ENCODE results near the gene SRPRA. TPM values are rescaled to one million over a fixed set of nuclear protein-coding genes. Genes with fewer than 3 reads are reported as not detected.

The SRPRA gene
- total RNA-seq, 1 donor from 2014 or later: 180 TPM

GRCh38 chr11:126232683-126233082, 36.0 kb downstream of the SRPRA start:
- Mint-ChIP-seq H3K36me3 (ENCODE audit: low read depth) (peaks cover 16% of the 10 kb centered on the region), H3K9me3 (no peaks in the 10 kb centered on the region), H3K4me1 (no peaks in the 10 kb centered on the region), H3K27ac (no peak overlapping the region), H3K4me3 (no peak overlapping the region), H3K27me3 (no peaks in the 10 kb centered on the region)
- no peak for DNase-seq
- intact Hi-C loops (cut with micrococcal nuclease): no loop called here

DNA sequence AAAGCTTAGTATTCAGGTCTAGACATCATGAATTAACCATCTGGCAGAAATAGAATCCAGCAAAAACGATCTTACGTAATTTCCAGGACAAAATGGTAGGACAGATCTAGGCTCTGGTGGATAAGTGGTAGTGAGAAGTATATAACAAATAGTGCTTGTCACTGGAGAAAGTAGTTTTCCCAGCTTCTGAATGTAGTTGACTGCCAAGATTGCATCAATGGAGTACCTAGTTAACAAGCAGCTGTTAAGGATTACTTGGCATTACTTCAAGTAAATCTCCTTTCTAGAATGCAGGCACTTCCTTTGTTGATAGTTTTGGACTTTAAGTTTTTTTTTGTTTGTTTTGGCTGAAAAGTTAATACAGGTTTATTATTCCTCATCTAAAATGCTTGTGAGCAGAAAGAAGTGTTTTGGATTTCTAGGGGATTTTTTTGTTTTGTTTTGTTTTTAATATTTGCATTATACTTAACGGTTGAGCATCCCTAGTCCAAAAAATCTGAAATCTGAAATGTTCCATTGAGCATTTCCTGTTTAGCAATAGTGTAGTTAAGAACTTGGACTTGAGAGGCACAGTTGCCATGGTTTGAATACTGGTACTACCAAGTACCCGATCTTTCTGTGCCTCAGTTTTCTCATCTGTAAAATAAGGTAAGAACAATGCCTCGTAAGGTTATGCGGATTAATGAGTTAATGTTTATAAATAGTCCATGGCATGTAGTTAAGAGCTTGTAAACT, 36.8 kb downstream of the SRPRA start:
- DNase-seq: no peak
- no peaks in the 10 kb centered on the region for H3K9me3 Mint-ChIP-seq
- intact Hi-C loops (cut with micrococcal nuclease): no loop called here
- no peak overlapping the region for H3K4me3 Mint-ChIP-seq
- H3K27me3 Mint-ChIP-seq: no peaks in the 10 kb centered on the region
- H3K27ac Mint-ChIP-seq: no peak overlapping the region
- peaks cover 16% of the 10 kb centered on the region for H3K36me3 Mint-ChIP-seq (ENCODE audit: low read depth)
- H3K4me1 Mint-ChIP-seq: no peaks in the 10 kb centered on the region

DNA sequence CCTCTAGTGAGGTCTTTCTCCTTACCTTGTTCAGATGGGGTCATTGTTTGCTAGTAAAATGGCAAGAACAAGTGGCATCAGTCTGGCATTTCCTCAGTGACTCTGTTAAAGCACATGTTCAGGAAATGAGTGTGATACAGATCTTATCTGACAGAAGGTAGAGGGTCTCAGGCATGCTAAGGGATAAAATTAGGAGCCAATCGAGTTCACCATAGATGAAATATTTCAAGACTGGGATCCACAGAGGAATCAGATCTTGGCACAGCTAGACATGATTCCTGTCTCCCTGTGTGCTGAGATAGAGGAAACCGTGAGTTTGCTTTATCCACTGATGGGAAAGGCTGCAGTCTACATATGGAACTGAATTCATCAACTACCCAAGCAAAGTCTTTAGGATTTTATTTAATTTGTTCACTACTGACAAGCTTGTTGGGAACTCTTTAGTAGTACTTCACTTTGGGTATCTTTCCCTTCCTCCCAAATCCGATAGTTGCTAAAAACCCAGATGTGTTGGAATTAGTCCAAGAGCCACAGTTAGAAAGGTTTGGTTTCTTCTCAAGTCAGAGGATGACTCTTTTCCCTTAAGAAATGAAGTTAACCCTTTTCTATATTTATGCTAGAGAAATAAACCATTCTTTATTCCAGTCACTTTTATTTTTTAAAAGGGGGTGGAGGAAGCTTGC, 38.7 kb downstream of the SRPRA start:
- Mint-ChIP-seq H3K27me3 (no peaks in the 10 kb centered on the region), H3K36me3 (ENCODE audit: low read depth) (peaks cover 8% of the 10 kb centered on the region), H3K4me3 (no peak overlapping the region), H3K27ac (no peak overlapping the region), H3K4me1 (no peaks in the 10 kb centered on the region), H3K9me3 (no peaks in the 10 kb centered on the region)
- no peak for DNase-seq
- intact Hi-C loops (cut with micrococcal nuclease): no loop called here

- no peaks in the 10 kb centered on the region for H3K9me3 Mint-ChIP-seq
These were observed 42.2 kb downstream of the SRPRA start for GRCh38 chr11:126226334-126227084.

DNA sequence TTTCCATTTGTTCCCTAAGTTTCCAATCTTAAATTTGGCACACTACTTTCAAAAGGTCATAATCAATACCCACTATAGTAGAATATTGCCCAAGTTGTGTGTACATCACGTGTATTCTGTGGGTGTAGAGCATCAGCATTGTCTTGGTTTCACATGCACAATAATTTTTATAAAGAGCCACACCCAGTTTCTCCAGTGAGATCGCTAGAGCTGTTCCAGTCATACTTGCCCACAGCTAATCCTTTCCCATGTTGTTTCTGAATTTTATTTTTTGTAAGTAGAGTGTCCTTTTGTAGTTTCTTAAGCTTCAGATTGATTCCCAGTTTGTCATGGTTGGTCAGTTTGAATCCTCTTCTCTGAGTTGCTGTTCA, 43.4 kb downstream of the SRPRA start:
- intact Hi-C loops (cut with micrococcal nuclease): no loop called here
- H3K4me1 Mint-ChIP-seq: peaks cover under 1% of the 10 kb centered on the region
- H3K27ac Mint-ChIP-seq: no peak overlapping the region
- no peak for DNase-seq
- H3K36me3 Mint-ChIP-seq (ENCODE audit: low read depth): peaks cover 5% of the 10 kb centered on the region
- H3K27me3 Mint-ChIP-seq: no peaks in the 10 kb centered on the region
- H3K9me3 Mint-ChIP-seq: no peaks in the 10 kb centered on the region
- no peak overlapping the region for H3K4me3 Mint-ChIP-seq

More at GRCh38 chr11:126226334-126227084, 42.2 kb downstream of the SRPRA start:
- no peak for DNase-seq
- no peak overlapping the region for H3K27ac Mint-ChIP-seq
- H3K27me3 Mint-ChIP-seq: no peaks in the 10 kb centered on the region
- H3K4me1 Mint-ChIP-seq: no peaks in the 10 kb centered on the region
- H3K36me3 Mint-ChIP-seq (ENCODE audit: low read depth): peaks cover 7% of the 10 kb centered on the region
- no peak overlapping the region for H3K4me3 Mint-ChIP-seq
- intact Hi-C loops (cut with micrococcal nuclease): no loop called here

DNA sequence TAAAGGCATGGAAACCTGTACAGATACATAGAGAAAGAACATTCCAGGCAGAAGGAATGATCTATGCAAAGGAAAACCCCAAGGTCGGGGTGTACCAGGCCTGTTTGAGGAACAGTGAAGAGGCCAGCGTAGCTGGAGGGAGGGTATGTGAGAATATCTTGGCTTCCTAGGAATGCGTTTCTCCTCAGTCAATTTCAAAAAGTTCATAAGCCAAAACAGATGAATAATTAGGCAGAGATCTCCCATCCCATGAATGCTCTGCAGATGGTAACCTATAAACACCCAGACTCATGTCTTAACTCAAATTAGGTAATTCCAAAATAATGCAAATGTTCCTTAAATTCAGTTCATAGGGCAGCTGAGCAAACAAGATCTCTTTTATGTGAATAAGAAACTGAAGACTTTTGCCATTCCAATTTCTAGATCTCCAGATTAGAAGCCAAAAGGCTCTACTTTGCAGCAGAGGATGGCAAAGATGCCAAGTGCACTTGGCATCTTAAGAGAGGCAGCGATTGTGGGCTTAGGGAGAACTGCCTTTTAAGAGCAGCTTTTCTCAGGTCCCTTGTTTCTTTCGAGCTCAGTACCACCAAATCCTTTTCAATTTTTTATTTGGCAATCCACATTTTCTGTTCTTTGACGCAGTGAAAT, 43.9 kb downstream of the SRPRA start:
- H3K4me3 Mint-ChIP-seq: no peak overlapping the region
- peaks cover 4% of the 10 kb centered on the region for H3K4me1 Mint-ChIP-seq
- no peaks in the 10 kb centered on the region for H3K27me3 Mint-ChIP-seq
- H3K9me3 Mint-ChIP-seq: no peaks in the 10 kb centered on the region
- no peak overlapping the region for H3K27ac Mint-ChIP-seq
- no peak for DNase-seq
- peaks cover 3% of the 10 kb centered on the region for H3K36me3 Mint-ChIP-seq (ENCODE audit: low read depth)
- intact Hi-C loops (cut with micrococcal nuclease): no loop called here

- H3K9me3 Mint-ChIP-seq: no peaks in the 10 kb centered on the region
- H3K4me3 Mint-ChIP-seq: no peak overlapping the region
- no peak overlapping the region for H3K27ac Mint-ChIP-seq
- peaks cover 8% of the 10 kb centered on the region for H3K4me1 Mint-ChIP-seq
- H3K36me3 Mint-ChIP-seq (ENCODE audit: low read depth): no peaks in the 10 kb centered on the region
- intact Hi-C loops (cut with micrococcal nuclease): no loop called here
- no peak for DNase-seq
- H3K27me3 Mint-ChIP-seq: no peaks in the 10 kb centered on the region
These were observed 49.1 kb downstream of the SRPRA start for GRCh38 chr11:126219547-126219946.

GRCh38 chr11:126217491-126217890, 51.2 kb downstream of the SRPRA start:
- intact Hi-C loops (cut with micrococcal nuclease): no loop called here
- DNase-seq: no peak
- H3K27ac Mint-ChIP-seq: no peak overlapping the region
- H3K9me3 Mint-ChIP-seq: no peaks in the 10 kb centered on the region
- peaks cover 7% of the 10 kb centered on the region for H3K27me3 Mint-ChIP-seq
- H3K36me3 Mint-ChIP-seq (ENCODE audit: low read depth): peaks cover 2% of the 10 kb centered on the region
- H3K4me1 Mint-ChIP-seq: peaks cover 15% of the 10 kb centered on the region
- H3K4me3 Mint-ChIP-seq: no peak overlapping the region

DNA sequence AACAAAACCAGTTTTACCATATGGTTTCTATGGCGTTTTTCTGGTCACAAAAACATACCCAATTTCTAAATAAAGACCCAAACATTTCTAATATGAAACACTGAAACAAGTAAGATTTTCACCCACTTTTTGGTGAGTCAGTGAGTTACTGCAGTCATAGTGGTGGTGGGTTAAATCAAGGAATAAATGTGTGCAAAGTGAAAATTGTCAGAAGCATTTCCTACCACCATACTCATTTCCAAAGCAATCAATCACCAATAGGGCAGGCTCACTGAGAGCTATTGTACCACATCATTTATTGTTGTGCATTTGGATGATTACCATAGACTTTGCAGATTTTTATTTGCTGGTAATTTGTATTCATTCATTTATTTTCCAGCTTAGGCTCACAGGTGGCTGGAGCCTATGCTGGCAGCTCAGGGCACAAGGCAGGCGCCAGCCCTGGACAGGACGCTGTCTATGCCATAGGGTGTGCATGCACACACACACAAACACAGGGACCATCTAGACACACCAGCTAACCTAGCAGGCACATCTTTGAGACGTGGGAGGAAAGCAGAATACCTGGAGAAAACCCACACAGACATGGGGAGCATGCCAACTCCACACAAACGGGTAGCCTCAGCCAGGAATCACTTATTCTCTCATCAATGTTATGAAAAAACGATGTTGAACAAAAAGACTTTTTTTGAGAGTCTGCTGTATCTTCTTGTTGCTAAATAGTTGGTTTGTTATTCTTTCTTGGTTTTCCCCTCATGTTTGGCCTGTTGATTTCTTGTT, 52.0 kb downstream of the SRPRA start:
- no peak overlapping the region for H3K27ac Mint-ChIP-seq
- H3K9me3 Mint-ChIP-seq: no peaks in the 10 kb centered on the region
- intact Hi-C loops (cut with micrococcal nuclease): no loop called here
- peaks cover 22% of the 10 kb centered on the region for H3K4me1 Mint-ChIP-seq
- peaks cover 7% of the 10 kb centered on the region for H3K27me3 Mint-ChIP-seq
- H3K4me3 Mint-ChIP-seq: no peak overlapping the region
- H3K36me3 Mint-ChIP-seq (ENCODE audit: low read depth): peaks cover 2% of the 10 kb centered on the region
- DNase-seq: no peak

DNA sequence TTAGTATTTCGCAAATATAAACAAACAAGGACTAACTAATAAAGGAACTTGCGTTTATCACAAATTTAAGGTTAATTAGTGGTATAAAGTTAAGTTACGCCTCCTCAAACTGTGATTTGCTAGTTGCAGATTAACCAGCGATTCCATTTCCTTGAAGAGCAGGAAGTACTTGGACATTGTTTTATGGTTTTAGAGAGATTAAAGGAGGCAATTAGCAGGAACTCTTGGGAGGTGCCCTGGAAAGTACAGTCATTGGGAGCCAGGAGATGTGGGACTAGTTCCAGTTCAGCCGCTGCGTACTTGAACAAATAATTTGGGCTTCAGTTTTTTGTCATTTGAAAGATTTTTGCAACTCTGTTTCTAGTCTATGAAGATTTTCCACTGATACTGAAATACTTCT, 53.9 kb downstream of the SRPRA start:
- no peak overlapping the region for H3K27ac Mint-ChIP-seq
- H3K36me3 Mint-ChIP-seq (ENCODE audit: low read depth): peaks cover 8% of the 10 kb centered on the region
- peaks cover 7% of the 10 kb centered on the region for H3K27me3 Mint-ChIP-seq
- H3K4me1 Mint-ChIP-seq: peaks cover 32% of the 10 kb centered on the region
- DNase-seq: no peak
- H3K4me3 Mint-ChIP-seq: no peak overlapping the region
- intact Hi-C loops (cut with micrococcal nuclease): loop anchor here (5.0 kb wide), 1 partner anchor 643 kb away; no protein-coding TSS in a partner anchor
- H3K9me3 Mint-ChIP-seq: no peaks in the 10 kb centered on the region

DNA sequence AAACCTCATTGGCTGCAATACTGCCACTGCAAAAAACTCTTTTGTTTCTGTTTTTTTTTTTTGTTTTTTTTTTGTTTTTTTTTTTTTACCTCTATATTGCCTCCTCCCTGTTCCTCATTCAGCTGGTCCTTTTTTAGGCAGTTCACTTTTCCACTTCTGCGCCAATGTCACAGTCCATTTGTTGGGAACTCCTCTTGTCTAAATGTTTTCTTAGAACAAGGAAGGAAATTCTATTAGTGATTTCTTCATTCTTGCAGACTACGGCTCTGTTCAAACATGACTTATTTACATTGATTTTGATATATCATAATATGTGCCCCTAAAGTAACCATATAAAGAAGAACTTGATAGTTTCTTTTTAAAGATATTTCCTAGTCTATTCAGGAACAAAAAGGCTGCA, 54.3 kb downstream of the SRPRA start:
- intact Hi-C loops (cut with micrococcal nuclease): loop anchor here (5.0 kb wide), 1 partner anchor 642 kb away; no protein-coding TSS in a partner anchor
- H3K9me3 Mint-ChIP-seq: no peaks in the 10 kb centered on the region
- peaks cover 7% of the 10 kb centered on the region for H3K27me3 Mint-ChIP-seq
- no peak overlapping the region for H3K4me3 Mint-ChIP-seq
- H3K27ac Mint-ChIP-seq: no peak overlapping the region
- peaks cover 33% of the 10 kb centered on the region for H3K4me1 Mint-ChIP-seq
- H3K36me3 Mint-ChIP-seq (ENCODE audit: low read depth): peaks cover 11% of the 10 kb centered on the region
- DNase-seq: no peak
